SKM-1 (cell line): ENCODE results near the gene SLCO2A1.

Source experiments
- DNase-seq: peaks from one replicate; lab custom pipeline; 2025; ENCODE audit not compliant: unreplicated experiment; lab: John Stamatoyannopoulos, UW

The SLCO2A1 gene

DNA sequence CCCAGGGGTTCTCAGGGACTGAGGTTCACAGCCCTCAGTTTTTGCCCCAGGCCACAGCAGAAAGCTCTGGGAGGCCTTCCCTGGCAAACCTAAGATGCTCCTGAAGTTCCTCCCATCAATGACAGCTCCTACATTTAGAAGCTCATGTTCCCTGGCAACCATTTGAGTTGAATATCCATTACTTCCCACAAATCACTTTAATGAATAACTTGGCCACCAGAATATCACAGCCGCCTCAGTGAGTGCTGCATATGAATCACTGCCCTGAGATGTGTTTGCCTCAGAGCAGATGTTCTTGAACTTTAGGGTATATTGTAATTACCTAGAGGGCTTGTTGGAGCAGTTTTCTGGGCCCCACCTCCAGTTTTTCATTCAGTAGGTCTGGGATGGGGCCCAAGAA lies 27.4 kb downstream of the SLCO2A1 start:
- DNase-seq: no peak

- DNase-seq: no peak
These were observed 28.5 kb downstream of the SLCO2A1 start for GRCh38 chr3:134001251-134001650.

- no peak for DNase-seq
These were observed 29.6 kb downstream of the SLCO2A1 start for GRCh38 chr3:133999891-134000685.

DNA sequence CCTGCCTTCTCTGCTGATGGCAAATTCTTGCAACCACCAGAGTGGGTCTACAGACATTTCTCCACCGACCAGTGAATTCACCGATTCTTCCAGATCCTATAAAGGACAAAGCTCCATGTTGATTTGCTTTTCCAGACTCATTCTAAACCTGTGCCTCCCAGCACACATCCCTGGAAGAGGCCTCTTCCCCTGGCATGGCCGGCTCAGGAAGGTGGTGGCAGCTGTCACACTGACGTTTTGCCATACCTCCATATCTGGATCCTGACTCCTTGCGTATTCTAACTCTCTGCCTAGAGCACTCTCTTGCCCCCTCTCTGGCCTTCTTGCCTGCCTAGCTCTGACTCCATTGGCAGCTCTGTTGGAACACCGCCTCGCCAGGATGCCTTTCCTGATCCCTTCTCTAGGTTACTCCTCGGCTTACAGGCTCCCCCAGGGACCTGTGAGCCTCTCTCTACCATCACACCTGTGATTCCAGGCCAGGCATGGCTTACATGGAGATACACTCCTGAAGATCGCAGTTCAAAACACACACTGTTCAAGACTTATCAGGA lies 31.0 kb downstream of the SLCO2A1 start:
- DNase-seq: no peak

DNA sequence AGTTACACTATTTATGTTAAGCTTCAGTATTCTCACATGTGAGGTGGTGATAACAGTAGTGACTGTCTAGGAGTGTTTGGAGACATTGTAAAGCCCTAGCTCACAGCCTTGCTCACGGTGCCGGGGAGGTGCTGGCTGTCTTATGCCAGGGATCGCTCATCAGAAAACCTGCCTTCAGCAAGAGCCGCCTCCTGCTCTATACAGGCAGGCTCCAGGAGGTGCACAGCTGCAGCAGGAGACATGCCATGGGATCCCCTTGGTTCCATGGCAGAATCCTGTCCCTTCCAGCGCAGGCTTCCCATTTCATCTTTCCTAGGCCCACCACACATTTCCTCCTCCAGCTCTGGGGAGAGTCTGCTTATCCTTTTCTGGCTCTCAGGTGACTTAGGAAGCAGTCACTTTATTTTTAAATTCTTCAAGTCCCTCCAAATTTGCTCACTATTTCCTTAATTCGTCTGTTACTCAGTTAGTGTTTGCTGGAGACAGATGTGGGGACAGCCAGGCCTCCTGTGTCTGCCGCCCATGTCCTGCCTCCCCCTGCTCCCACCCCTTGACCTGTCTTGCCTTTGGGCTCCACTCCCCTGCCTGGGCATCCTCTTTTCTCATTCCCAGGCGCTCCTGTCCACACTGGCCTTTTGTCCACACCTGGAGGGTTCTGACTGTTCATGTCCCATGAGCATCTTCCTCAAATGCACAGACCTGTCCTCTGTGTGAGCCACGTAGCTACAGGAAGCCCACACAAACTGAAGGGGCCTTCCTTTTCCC lies 31.7 kb downstream of the SLCO2A1 start:
- DNase-seq: no peak

DNA sequence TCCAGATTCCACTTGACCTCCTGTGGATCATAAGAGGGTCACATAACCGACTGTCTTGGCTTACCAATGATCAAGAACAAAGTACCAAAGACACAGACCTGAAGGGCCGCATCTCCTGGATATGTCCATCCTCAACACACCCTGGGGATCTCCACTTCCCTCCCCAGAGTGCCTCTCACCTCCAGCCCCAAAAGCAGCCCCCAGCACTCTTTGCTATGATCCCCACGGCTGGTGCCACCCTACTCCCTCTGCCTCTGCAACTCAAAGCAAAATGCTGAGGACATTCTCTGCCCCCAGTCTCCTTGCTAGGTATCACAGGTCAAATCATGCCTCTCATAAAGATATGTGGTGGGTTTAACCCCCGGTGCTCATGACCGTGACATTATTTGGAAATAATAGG lies 32.7 kb downstream of the SLCO2A1 start:
- DNase-seq: no peak

GRCh38 chr3:133996251-133996661 lies 33.5 kb downstream of the SLCO2A1 start:
- DNase-seq: no peak

DNA sequence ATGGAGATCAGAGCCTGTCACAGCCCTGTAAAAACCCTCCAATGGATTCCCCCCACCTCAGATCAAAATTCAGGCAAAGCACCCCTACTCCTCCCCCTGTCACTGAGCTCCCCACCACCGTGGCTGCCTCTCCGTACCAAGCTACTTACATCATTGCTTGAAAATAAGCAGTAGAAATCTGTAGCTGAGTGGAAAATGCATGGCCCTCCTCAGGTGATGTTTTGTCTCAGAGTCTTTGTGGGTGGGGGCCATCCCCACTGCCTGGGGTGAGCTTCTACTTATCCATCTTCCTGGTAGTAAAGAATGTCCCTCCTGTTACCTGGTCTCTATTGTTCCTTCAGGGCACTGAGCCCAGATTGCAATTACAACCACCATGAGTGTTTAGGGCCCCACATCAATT lies 34.5 kb downstream of the SLCO2A1 start:
- no peak for DNase-seq

DNA sequence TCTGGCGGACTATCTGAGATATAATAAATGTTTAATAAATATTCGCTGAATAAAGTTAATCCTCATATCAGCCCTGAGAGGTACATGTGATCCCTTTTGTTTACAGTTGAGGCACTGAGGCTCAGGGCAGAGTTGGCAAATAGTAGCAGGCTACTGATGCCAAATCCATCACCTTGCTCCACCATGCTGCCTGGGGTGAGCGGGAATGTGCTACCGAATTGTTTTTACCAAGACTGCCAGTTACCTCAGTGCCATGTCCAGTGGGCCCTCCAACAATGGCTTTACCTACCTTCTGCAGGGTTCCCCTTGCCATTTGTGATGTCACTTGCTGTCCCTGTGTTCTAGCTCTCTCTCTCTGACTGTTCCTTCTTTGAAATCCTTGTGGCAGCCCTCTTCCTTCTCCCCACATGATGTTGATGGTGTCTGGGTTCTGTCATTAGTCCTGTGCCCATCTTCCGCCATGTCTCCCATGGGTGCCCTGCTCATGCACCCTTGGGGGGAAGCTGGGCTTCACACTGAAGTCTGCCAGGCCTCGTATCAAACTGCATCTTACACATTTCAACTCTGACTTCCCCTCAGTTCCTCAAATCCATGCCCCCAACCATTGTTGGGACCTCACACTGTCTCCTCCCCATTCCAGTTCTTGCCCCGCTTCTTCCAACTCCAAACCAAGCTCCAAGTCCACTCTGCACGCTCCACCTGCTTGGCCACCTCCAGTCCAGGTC lies 35.4 kb downstream of the SLCO2A1 start:
- no peak for DNase-seq

DNA sequence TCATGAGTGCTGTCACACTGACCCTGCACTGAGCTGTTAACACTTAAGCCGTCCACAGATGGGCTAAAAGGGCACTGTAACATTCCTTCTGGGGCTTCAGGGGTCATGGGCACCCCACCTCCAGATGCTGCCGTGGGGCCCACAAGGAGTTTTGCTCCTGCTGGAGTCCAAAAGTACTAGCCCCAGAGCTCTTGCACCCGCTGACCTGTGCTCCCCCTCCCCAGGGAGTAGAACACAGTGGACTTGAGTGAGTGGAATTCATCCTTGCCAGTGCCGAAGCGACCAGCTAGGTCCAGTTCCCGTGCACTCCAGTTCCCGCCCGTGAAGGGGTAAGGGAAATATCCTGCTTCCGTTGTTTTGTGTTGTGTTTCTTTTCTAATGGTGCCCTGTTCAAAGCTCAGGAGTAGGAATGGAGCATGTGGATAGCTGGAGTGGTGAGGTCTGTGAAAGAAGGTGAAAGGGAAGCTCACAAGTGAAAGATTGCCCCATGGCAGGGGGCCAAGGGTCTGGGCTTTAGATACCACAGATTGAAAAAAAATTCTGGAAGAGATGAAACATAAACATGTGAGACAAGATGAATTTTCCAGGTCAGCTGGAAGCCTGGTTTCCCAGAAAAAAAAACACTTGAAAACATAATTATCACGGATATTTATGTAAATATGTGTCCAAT lies 36.6 kb downstream of the SLCO2A1 start:
- no peak for DNase-seq

DNA sequence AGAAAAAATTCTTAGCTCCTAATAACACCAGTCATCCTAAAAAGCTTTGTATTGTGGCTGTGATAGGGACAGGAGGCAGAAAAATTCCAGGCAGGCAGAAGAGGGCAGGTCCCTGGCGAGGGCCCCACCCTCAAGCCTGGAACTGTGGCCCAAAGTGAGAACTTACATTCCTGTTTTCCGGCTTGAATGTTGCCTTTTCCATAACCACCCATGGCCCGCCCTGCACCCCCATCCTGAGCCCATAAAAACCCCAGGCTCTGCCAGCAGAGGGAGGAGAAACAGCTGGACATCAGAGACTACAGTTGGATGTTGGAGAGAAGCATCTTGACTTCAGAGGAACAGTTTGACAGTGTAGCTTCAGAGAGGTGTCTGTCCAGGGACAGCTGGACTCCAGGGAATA lies 37.3 kb downstream of the SLCO2A1 start:
- DNase-seq: no peak

GRCh38 chr3:133991637-133992036 lies 38.1 kb downstream of the SLCO2A1 start:
- DNase-seq: no peak

DNA sequence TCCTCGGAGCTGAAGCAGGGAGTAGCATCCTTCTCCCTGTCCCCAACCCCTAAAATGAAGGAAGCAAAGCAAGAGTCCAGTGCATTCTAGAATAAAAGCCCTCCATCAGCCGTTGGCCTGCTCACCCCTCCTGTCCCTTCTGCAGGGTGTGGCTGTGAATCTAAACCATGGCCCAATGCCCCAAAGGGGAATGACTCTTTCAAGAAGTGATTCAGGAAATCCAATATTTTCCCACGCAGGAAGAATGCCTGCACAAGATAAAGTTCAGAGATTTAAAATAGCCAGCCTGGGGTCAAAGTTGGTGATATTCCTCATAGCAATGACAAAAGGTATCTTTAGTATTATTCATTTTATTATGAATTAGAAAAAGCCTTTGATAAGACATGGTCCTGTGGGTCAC lies 38.5 kb downstream of the SLCO2A1 start:
- no peak for DNase-seq

GRCh38 chr3:133989936-133990702 lies 39.6 kb downstream of the SLCO2A1 start:
- no peak for DNase-seq

GRCh38 chr3:133988631-133989161 lies 41.0 kb downstream of the SLCO2A1 start:
- DNase-seq: no peak

- no peak for DNase-seq
These were observed 41.7 kb downstream of the SLCO2A1 start for GRCh38 chr3:133987948-133988484.

DNA sequence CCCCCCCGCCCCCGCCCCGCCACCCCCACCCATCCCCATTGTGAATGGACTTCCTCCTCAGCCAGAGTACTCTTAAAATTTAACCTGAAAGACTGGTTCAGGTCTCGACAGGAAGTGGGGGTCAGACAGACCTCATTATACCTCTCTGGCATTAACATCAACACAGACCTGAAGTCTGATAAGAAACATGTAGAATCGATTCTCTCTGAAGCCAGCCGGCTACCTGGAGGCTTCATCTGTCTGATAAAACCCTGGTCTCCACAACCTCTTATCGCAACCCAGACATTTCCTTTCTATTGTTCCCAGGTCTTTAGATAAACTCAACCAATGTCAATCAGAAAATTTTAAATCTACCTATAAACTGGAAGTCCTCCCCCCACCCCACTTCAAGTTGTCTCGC lies 42.6 kb downstream of the SLCO2A1 start:
- DNase-seq: no peak

- no peak for DNase-seq
These were observed 43.4 kb downstream of the SLCO2A1 start for GRCh38 chr3:133986311-133986710.

- no peak for DNase-seq
These were observed 44.8 kb downstream of the SLCO2A1 start for GRCh38 chr3:133984975-133985374.
